ENCODE results near the gene AGTPBP1.

AGTPBP1 gene

DNA sequence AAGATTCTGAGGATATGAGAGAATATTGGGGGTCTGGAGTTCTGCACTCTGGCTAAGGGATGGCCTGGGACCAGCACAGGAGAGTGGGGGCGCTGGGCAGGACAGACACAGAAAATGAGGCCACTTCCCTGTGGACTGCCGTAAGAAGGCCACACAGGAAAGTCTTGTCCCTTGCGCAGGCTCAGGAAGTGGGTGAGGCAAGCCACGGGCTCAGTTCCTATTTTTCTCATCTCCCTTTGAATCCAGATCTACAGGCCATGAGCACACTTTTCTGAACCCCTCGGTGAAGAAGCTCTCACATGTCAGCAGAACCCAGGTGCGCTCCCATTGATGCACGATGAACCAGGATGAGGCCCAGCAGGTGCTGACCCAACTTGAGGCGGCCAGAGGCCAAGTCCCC lies 207.4 kb downstream of the AGTPBP1 start:
- TF ChIP-seq, protein P1, sequence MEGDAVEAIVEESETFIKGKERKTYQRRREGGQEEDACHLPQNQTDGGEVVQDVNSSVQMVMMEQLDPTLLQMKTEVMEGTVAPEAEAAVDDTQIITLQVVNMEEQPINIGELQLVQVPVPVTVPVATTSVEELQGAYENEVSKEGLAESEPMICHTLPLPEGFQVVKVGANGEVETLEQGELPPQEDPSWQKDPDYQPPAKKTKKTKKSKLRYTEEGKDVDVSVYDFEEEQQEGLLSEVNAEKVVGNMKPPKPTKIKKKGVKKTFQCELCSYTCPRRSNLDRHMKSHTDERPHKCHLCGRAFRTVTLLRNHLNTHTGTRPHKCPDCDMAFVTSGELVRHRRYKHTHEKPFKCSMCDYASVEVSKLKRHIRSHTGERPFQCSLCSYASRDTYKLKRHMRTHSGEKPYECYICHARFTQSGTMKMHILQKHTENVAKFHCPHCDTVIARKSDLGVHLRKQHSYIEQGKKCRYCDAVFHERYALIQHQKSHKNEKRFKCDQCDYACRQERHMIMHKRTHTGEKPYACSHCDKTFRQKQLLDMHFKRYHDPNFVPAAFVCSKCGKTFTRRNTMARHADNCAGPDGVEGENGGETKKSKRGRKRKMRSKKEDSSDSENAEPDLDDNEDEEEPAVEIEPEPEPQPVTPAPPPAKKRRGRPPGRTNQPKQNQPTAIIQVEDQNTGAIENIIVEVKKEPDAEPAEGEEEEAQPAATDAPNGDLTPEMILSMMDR (IDR thresholded peaks at IDR 0.05; ENCODE audit: low read depth, low read length): no peak
- H3K4me3 ChIP-seq (ENCODE audit: low read depth, low read length): no peak overlapping the region

DNA sequence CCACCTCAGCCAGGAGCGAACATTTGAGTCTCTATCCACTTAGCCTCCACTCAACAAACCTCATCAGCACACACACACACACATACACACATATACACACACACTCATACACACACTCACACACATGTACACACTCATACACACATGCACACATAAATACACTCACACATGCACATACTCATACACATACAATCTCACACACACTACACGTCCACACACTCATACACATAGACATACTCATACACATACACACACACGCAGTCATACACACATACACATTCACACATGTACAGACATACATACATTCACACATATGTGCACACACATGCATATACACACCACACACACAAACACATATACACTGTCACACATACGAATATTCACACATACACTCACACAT lies 208.2 kb downstream of the AGTPBP1 start:
- H3K4me3 ChIP-seq (ENCODE audit: low read depth, low read length): no peak overlapping the region
- TF ChIP-seq, protein P1 (IDR thresholded peaks at IDR 0.05; ENCODE audit: low read depth, low read length): no peak

DNA sequence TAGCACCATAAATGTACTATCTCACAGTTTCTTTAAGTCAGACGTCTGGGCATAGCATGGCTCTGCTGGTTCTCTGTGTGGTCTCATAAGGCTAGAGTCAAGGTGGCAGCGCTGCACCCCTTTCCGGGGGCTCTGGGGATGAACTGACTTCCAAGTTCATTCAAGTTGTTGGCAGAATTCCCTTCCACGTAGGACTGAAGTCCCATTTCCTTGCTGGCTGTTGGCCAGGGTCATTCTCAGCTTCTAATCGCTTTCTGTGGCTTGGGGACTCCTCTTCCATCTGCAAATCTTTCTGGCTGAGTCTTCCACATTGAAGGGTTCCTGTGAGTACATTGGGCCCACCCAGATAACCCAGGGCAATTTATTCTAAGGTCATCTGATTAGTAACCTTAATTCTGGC lies 211.0 kb downstream of the AGTPBP1 start:
- H3K4me3 ChIP-seq (ENCODE audit: low read depth, low read length): no peak overlapping the region
- TF ChIP-seq, protein P1 (IDR thresholded peaks at IDR 0.05; ENCODE audit: low read depth, low read length): no peak

DNA sequence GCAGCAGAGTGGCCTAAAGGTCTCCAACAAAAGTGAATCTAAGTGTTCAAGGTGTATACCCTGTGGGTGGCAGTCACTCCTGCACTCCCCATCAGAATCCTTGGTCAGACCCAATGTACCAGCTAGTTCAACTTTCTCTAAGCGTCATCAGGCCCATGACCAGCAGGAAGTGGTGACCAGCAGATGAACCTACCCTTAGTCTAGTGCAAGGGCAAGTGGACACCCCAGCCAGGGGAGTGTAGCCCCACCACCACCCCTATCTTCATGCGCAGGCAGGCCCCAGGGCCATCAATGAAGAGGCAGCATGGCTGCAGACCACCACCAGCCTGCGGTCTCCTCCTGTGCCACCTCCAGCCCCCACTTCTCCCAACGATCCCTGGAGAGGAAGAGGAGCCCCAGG lies 213.1 kb downstream of the AGTPBP1 start:
- TF ChIP-seq, protein P1 (IDR thresholded peaks at IDR 0.05; ENCODE audit: low read depth, low read length): no peak
- H3K4me3 ChIP-seq (ENCODE audit: low read depth, low read length): no peak overlapping the region

DNA sequence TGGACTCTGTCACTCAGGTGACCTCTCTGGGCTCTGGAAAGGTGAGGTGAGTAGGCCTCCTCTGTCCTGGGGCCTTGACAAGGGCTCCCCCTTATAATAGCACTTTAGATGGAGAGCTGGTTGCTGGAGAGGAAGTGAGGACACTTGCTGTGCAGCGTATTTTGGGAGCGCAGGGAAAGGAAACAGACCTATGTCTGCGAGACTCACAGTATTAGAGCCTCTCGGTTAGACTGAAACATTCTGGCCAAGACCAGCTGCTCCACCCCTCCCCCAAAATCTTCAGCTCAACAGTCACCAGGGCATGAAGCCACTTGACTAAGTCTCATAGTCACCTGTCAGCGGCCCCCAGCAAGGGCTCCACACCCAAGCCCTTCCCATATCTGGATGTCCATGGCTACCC lies 213.6 kb downstream of the AGTPBP1 start:
- H3K4me3 ChIP-seq (ENCODE audit: low read depth, low read length): no peak overlapping the region
- TF ChIP-seq, protein P1 (IDR thresholded peaks at IDR 0.05; ENCODE audit: low read depth, low read length): no peak

DNA sequence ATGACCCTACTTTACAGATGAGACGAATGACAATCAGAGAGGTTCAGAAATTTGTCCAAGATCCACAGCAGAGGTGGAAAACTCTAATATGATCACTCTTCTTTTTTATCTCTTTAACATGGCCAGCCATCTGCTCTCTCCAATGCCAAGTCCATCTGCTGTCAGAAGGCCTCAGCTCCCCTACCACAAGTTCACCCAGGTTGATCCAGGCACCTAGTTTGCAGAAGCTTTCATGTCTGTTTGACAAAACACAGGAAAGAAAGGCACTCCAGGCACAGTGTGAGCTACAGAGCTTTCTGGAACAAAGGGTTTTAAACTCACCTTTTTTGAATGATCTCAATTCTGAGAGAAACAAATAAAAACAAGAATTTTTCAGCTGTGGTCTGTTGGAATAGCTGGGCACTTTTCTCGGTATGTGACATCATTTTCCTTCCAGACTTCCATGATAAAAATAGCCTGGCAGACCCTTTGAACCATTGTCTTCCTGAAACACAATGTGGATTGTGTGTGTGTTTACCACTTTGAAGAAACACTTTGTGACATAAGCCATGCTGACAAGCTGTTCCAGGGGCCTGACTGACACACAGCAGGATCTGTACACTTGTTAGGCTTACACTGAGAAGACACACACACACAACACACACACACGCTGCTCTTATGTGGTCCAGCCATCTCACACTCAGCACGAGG lies 214.3 kb downstream of the AGTPBP1 start:
- TF ChIP-seq, protein P1 (IDR thresholded peaks at IDR 0.05; ENCODE audit: low read depth, low read length): no peak
- H3K4me3 ChIP-seq (ENCODE audit: low read depth, low read length): no peak overlapping the region

DNA sequence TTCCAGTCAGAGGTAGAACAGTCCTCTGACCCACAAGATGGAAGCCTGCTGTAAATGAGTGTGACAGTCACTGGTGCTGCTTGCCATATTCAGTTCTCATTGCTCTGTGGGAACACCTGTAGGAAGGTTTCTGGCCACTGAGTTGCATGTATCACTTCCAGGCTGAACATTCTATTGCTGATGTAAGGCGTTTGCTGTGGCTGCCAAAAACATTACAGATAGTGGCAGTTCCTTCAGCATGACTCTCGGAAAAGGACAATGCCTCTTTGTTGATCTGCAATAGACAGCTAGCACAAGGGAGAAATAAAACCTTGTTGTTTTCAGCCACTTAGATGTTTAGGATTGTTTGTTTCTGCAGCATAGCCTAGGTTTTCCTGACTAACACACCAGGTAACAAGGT lies 217.2 kb downstream of the AGTPBP1 start:
- H3K4me3 ChIP-seq (ENCODE audit: low read depth, low read length): no peak overlapping the region
- TF ChIP-seq, protein P1 (IDR thresholded peaks at IDR 0.05; ENCODE audit: low read depth, low read length): no peak
